Osteoblast (primary cell): ENCODE results near the gene ACKR1. TPM values are rescaled to one million over a fixed set of nuclear protein-coding genes. Genes with fewer than 3 reads are reported as not detected.
A peak's percentile ranks its signal among the peaks of the same experiment; 100 is the strongest.

Experiments
- DNase-seq: peaks from one replicate; pipeline ENCODE4 v3.0.0; 2011; ENCODE audit warnings: low spot score, mixed read lengths; ENCODE audit not compliant: insufficient read length; ENCODE audit errors: missing footprints
- H2AFZ ChIP-seq: 2 replicates; pipeline ENCODE4 v1.6.0; 2011; ENCODE audit warnings: mild to moderate bottlenecking, low read length
- H3K27ac ChIP-seq: 2 replicates; pipeline ENCODE4 v1.5.1; 2011; ENCODE audit warnings: mild to moderate bottlenecking, low read depth, low read length, moderate library complexity
- H3K27me3 ChIP-seq: 2 replicates; pipeline ENCODE4 v1.6.0; 2012; ENCODE audit warnings: mild to moderate bottlenecking, control low read depth, inconsistent platforms, low read length, moderate library complexity; ENCODE audit not compliant: insufficient read depth
- H3K36me3 ChIP-seq: 2 replicates; pipeline ENCODE4 v1.5.1; 2011; ENCODE audit warnings: mild to moderate bottlenecking, low read length, control low read depth, moderate library complexity; ENCODE audit not compliant: insufficient read depth
- H3K4me1 ChIP-seq: 2 replicates; pipeline ENCODE4 v1.5.1; 2011; ENCODE audit warnings: mild to moderate bottlenecking, low read length, control low read depth, moderate library complexity; ENCODE audit not compliant: insufficient read depth
- H3K4me2 ChIP-seq: 2 replicates; pipeline ENCODE4 v1.6.0; 2011; ENCODE audit warnings: mild to moderate bottlenecking, low read length; ENCODE audit not compliant: insufficient read depth
- H3K4me3 ChIP-seq: fragments of 200-600 bp; sonication (generic); 3 replicates; pipeline ENCODE4 v1.5.1; 2012; ENCODE audit warnings: mild to moderate bottlenecking, low read length, inconsistent platforms; ENCODE audit not compliant: insufficient read depth
- H3K79me2 ChIP-seq: 2 replicates; pipeline ENCODE4 v1.6.0; 2012; ENCODE audit warnings: mild to moderate bottlenecking, low read length, control low read depth, inconsistent platforms; ENCODE audit not compliant: insufficient read depth
- H3K9me3 ChIP-seq: 2 replicates; pipeline ENCODE4 v1.5.1; 2011; ENCODE audit warnings: low read depth, low read length, control low read depth
- H4K20me1 ChIP-seq: 2 replicates; pipeline ENCODE4 v1.6.0; 2012; ENCODE audit warnings: mild to moderate bottlenecking, low read length, control low read depth; ENCODE audit not compliant: insufficient read depth
- CTCF ChIP-seq: IDR thresholded peaks from 2 replicates; pipeline ENCODE4 v1.5.1; 2011; ENCODE audit warnings: mild to moderate bottlenecking, low read depth, low read length, moderate library complexity; ENCODE audit errors: extremely low read depth
- total RNA-seq: library from RNA; depleted of rRNA; stranded (reverse); fragments of >200 nt; gene quantifications from 2 replicates; pipeline ENCODE4 v1.2.3, GENCODE V29; 2012

Gene ACKR1
- total RNA-seq, 1 donor: not detected

DNA sequence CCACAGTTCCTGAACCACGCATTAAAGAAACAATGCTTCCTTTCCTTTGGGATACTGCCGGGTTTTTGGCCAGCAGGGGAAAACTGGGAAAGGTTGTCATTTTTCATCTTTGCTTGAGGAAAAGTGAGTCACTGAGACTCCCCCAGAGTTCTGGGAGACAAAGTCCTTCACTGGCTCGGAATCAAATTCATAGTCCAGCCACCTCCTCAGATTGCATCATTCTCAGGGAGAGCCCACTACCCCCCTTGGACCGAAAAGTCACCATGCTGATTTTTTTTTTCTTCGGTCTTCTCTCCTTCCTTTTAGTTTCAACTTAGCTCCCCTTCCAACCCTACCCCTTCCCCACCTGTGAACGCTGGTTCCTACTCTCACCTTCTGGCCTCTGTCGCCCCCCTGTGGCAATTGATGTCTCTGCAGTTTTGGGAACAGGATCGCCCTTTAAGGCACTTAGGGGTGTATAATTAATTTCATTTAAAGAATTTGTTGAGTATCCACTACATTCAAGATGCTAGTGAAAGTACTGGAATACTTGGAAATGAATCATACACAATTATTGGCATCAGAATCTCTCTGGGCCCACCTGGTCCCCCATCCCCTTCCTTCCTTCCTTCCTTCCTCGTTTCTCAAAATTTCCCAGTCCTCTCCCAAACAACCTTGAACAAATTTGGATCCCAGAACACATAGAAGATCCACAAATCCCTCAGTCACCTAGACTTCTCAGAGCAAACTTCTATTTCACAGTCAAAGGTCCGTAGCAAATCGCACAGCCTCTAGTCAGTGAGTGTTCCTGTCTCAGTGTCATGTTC, 6.9 kb downstream of the ACKR1 start:
- Histone ChIP-seq H3K79me2 (no peaks in the 10 kb centered on the region), H3K4me2 (peak overlapping the region; percentile 44), H3K4me1 (peaks cover 2% of the 10 kb centered on the region), H3K27ac (no peak overlapping the region), H4K20me1 (no peaks in the 10 kb centered on the region), H3K27me3 (peaks cover 20% of the 10 kb centered on the region), H2AFZ (no peak overlapping the region), H3K4me3 (no peak overlapping the region), H3K9me3 (no peaks in the 10 kb centered on the region), H3K36me3 (no peaks in the 10 kb centered on the region)
- peak; percentile 87 for TF ChIP-seq CTCF
- no peak for DNase-seq

- no peaks in the 10 kb centered on the region for H4K20me1 ChIP-seq
- H3K4me2 ChIP-seq: no peak overlapping the region
- H3K27me3 ChIP-seq: peaks cover 12% of the 10 kb centered on the region
- H2AFZ ChIP-seq: no peak overlapping the region
- H3K4me1 ChIP-seq: peaks cover 2% of the 10 kb centered on the region
- no peaks in the 10 kb centered on the region for H3K36me3 ChIP-seq
- no peaks in the 10 kb centered on the region for H3K79me2 ChIP-seq
- no peak overlapping the region for H3K4me3 ChIP-seq
- H3K9me3 ChIP-seq: no peaks in the 10 kb centered on the region
- TF ChIP-seq CTCF: no peak
- DNase-seq: no peak
- H3K27ac ChIP-seq: no peak overlapping the region
Observed at GRCh38 chr1:159212596-159212995, 7.9 kb downstream of the ACKR1 start.

GRCh38 chr1:159214149-159214760, 9.6 kb downstream of the ACKR1 start:
- peak; percentile 83 for DNase-seq
- H3K27me3 ChIP-seq: peaks cover 3% of the 10 kb centered on the region
- no peaks in the 10 kb centered on the region for H3K9me3 ChIP-seq
- no peaks in the 10 kb centered on the region for H4K20me1 ChIP-seq
- H3K4me3 ChIP-seq: no peak overlapping the region
- H3K4me1 ChIP-seq: peaks cover 2% of the 10 kb centered on the region
- TF ChIP-seq CTCF: peak; percentile 96
- H2AFZ ChIP-seq: no peak overlapping the region
- no peaks in the 10 kb centered on the region for H3K79me2 ChIP-seq
- H3K4me2 ChIP-seq: no peak overlapping the region
- no peaks in the 10 kb centered on the region for H3K36me3 ChIP-seq
- no peak overlapping the region for H3K27ac ChIP-seq
